Esophagus muscularis mucosa (tissue), 4 donors: ENCODE results near the gene CNST. TPM values are rescaled to one million over a fixed set of nuclear protein-coding genes. Genes with fewer than 3 reads are reported as not detected.
A peak's percentile ranks its signal among the peaks of the same experiment; 100 is the strongest.

Source experiments
- DNase-seq: peaks from one replicate; pipeline ENCODE4 v3.0.0-alpha.2; 2017; ENCODE audit errors: extremely low spot score
- H3K27ac ChIP-seq, 4 donors: fragments of 200-600 bp; sonication (generic); replicated peaks in 1 of 4; 1 replicate in 3 of 4; 2 replicates in 1 of 4; pipeline ENCODE4 v1.5.1; 2016 to 2019; ENCODE audit warnings: mild to moderate bottlenecking in 1 of 4
- H3K27me3 ChIP-seq, 4 donors: fragments of 200-600 bp; sonication (generic); one replicate each; pipeline versions ENCODE4 v1.5.1 to v1.6.0; 2016 to 2019
- H3K36me3 ChIP-seq, 4 donors: fragments of 200-600 bp; sonication (generic); one replicate each; pipeline ENCODE4 v1.5.1; 2016 to 2019
- H3K4me1 ChIP-seq, 4 donors: fragments of 200-600 bp; sonication (generic); one replicate each; pipeline ENCODE4 v1.5.1; 2016 to 2019
- H3K4me3 ChIP-seq, 4 donors: fragments of 200-600 bp; sonication (generic); 1 replicate in 2 of 4; 2 replicates in 2 of 4; pipeline ENCODE4 v1.5.1; 2016 to 2019; ENCODE audit warnings: mild to moderate bottlenecking in 4 of 4, moderate library complexity in 1 of 4
- H3K9me3 ChIP-seq, 4 donors: fragments of 200-600 bp; sonication (generic); 1 replicate in 3 of 4; 2 replicates in 1 of 4; pipeline ENCODE4 v1.5.1; 2016 to 2019
- CTCF ChIP-seq, 3 experiments: fragments of 200-600 bp in 2 of 3; fragments of 450-650 bp in 1 of 3; sonication (generic) in 2 of 3; IDR thresholded peaks; one replicate each; pipeline ENCODE4 v1.5.1; 2017 to 2019; ENCODE audit warnings: antibody characterized with exemption in 3 of 3, mild to moderate bottlenecking in 2 of 3, moderate library complexity in 1 of 3
- EP300 ChIP-seq: sonication (generic); formaldehyde crosslinking; IDR thresholded peaks from one replicate; pipeline ENCODE4 v1.6.1; 2017; ENCODE audit warnings: antibody characterized with exemption
- POLR2A ChIP-seq: fragments of 450-650 bp; IDR thresholded peaks from one replicate; pipeline ENCODE4 v1.6.1; 2017; ENCODE audit warnings: antibody characterized with exemption, moderate library complexity, mild to moderate bottlenecking, low read depth
- POLR2AphosphoS5 ChIP-seq, 2 donors: sonication (generic); formaldehyde crosslinking; IDR thresholded peaks; one replicate each; pipeline ENCODE4 v1.6.1; 2017; ENCODE audit warnings: antibody characterized with exemption in 2 of 2
- WGBS: methylation state at CpG from one replicate; pipeline ENCODE4 v1.1.5; 2018; 5-methylcytosine and 5-hydroxymethylcytosine counted together
- intact Hi-C: fragments of 100-400 bp; cut with DNase I; formaldehyde crosslinking; loops from one replicate; pipeline ENCODE4 v1.15.1; 2023
- total RNA-seq, 4 donors: library from RNA; depleted of rRNA; stranded (reverse); fragments of >200 nt; gene quantifications; one replicate each; pipeline versions ENCODE4 v1.1.0 to v1.2.1, GENCODE V29; 2016

Gene CNST
- total RNA-seq, 4 donors from 2014 or later, result 55.4 to 74.7 (median 61.9) TPM

DNA sequence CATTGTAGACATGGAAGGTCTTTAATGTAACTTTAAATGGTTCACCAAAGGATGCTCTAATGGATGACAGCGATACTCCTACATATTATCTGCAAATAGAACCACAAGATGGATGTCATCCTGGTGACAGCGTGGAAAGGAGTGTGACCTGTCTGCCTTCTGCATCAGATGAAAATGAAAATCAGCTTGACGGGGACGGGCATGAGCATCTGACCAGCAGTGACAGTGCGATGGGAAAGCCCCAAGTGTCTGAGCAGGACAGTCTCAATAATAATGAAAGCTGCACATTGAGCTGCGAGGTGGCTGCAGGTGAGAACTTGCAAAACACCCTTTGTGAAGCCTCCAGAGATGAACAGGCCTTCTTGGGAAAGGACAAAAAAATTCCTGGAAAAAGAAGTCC, 25.2 kb downstream of the CNST start:
- intact Hi-C loops, result no loop called here
- Histone ChIP-seq H3K4me3 (no peak overlapping the region), H3K4me1 (peaks cover 29 to 82% (median 78%) of the 10 kb centered on the region in 4 donors), H3K9me3 (no peaks in the 10 kb centered on the region), H3K27ac (peak overlapping the region in 1 of 4 donors; percentile 42), H3K36me3 (peaks cover 0 to 29% (median 11%) of the 10 kb centered on the region in 4 donors), H3K27me3 (no peaks in the 10 kb centered on the region)
- WGBS, result 97% methylated on average over 6 of the region's 6 CpGs
- no peak for DNase-seq
- TF ChIP-seq EP300, result no peak
- no peak for TF ChIP-seq CTCF (IDR thresholded peaks at IDR 0.05)
- no peak for TF ChIP-seq POLR2A
- TF ChIP-seq POLR2AphosphoS5 (IDR thresholded peaks at IDR 0.05), result no peak

DNA sequence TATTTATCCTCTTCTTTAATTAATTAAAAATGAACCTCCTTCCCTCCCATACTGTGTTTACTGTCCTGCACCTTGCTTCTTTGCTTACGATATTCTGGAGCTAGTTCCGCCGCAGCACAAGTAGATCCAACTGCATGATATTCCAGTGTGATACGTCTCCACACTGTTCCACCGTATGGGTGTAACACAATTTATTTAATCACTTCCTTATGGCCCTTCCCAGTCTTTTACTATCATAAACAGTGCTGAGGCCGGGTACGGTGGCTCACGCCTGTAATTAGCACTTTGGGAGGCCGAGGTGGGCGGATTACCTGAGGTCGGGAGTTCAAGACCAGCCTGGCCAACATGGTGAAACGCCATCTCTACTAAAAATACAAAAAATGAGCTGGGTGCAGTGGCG, 25.7 kb downstream of the CNST start:
- peak overlapping the region in 2 of 4 donors; percentile 24 to 42 for H3K27ac ChIP-seq
- no peak for DNase-seq

DNA sequence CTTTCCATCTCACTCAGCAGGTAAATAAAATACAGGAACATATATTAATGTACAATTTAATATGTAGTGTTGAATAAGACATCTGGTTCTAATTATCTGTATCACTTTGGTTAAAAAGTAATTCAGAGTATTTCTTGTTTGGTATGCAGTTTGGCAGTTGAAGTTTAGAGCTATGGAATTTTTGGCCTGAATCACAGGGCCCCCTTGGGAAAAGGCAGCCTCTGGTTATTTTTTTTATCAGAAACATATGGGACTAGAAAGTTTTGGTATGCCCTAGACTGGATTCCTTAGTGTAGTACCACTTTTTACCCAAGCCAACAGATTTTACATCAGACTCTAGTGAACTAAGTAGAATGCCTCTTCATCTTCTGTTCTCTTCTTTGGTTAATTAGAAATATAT, 26.4 kb downstream of the CNST start:
- H3K9me3 ChIP-seq, result no peaks in the 10 kb centered on the region
- DNase-seq, result no peak
- intact Hi-C loops, result no loop called here
- TF ChIP-seq CTCF (IDR thresholded peaks at IDR 0.05) (no peak), POLR2AphosphoS5 (IDR thresholded peaks at IDR 0.05) (no peak), EP300 (no peak), POLR2A (no peak)
- H3K36me3 ChIP-seq, result peaks cover 0 to 29% (median 11%) of the 10 kb centered on the region in 4 donors
- H3K27ac ChIP-seq, result peak overlapping the region in 3 of 4 donors; percentile 10 to 42 (median 24)
- peaks cover 28 to 82% (median 78%) of the 10 kb centered on the region in 4 donors for H3K4me1 ChIP-seq
- no peaks in the 10 kb centered on the region for H3K27me3 ChIP-seq
- H3K4me3 ChIP-seq, result no peak overlapping the region

More for the DNA sequence above, 25.7 kb downstream of the CNST start:
- Histone ChIP-seq H3K4me3 (no peak overlapping the region), H3K36me3 (peaks cover 0 to 29% (median 11%) of the 10 kb centered on the region in 4 donors), H3K4me1 (peaks cover 30 to 82% (median 78%) of the 10 kb centered on the region in 4 donors), H3K27me3 (no peaks in the 10 kb centered on the region), H3K9me3 (no peaks in the 10 kb centered on the region)
- WGBS, result 85% methylated on average over 13 of the region's 13 CpGs
- intact Hi-C loops, result no loop called here
- no peak for TF ChIP-seq POLR2AphosphoS5 (IDR thresholded peaks at IDR 0.05)

DNA sequence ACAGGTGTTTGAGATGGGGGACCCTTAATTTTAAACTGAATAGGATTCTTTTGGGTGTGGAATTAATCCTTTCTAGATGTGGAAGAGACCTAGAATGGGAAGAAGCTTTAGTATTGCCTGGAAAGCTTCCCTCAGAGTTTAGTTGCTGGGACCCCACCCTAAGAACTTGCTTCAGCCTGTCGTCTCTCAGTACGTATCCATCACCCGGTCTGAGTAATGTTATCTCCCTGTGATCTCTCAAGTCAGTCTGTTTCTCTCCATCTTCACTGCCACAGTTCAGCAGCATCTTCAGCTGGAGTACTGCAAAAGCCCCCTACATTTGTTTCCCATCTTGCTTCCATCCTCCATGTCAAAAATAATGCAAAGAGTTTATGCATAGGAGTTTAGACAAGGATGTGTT, 28.9 kb downstream of the CNST start:
- intact Hi-C loops, result no loop called here
- TF ChIP-seq POLR2AphosphoS5 (IDR thresholded peaks at IDR 0.05), result no peak
- DNase-seq, result no peak
- no peaks in the 10 kb centered on the region for H3K27me3 ChIP-seq
- peak overlapping the region; percentile 22 to 82 (median 46) for H3K27ac ChIP-seq
- peaks cover 44 to 97% (median 91%) of the 10 kb centered on the region in 4 donors for H3K4me1 ChIP-seq
- peaks cover 0 to 29% (median 11%) of the 10 kb centered on the region in 4 donors for H3K36me3 ChIP-seq
- H3K9me3 ChIP-seq, result no peaks in the 10 kb centered on the region
- no peak overlapping the region for H3K4me3 ChIP-seq
- WGBS, result 66% methylated on average over 3 of the region's 3 CpGs

- WGBS, result 30% methylated on average over 5 of the region's 5 CpGs
- Histone ChIP-seq H3K36me3 (peaks cover 0 to 19% (median 2%) of the 10 kb centered on the region in 4 donors), H3K9me3 (no peaks in the 10 kb centered on the region), H3K27me3 (no peaks in the 10 kb centered on the region), H3K4me1 (peaks cover 41 to 95% (median 84%) of the 10 kb centered on the region in 4 donors), H3K27ac (peak overlapping the region; percentile 67 to 82 (median 76)), H3K4me3 (no peak overlapping the region)
- no peak for DNase-seq
- intact Hi-C loops, result no loop called here
- TF ChIP-seq POLR2AphosphoS5 (IDR thresholded peaks at IDR 0.05) (peak; percentile 69), CTCF (IDR thresholded peaks at IDR 0.05) (no peak)
Measured at GRCh38 chr1:246597340-246597739, 31.1 kb downstream of the CNST start.

DNA sequence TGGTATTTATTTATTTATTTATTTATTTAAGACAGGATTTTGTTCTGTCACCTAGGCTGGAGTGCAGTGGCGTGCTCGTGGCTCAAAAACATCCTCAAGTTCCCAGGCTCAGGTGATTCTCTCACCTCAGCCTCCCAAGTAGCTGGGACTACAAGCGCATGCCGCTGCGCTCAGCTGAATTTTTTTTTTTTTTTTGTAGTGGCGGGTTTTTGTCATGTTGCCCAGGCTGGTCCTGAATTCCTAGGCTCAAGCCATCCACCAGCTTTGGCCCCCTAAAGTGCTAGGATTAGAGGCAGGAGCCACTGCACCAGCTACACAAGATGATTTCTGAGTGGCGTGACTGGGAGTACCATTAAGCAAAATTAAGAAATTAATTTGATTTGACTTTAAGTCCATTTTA, 31.7 kb downstream of the CNST start:
- WGBS, result 81% methylated on average over 7 of the region's 7 CpGs
- H3K27ac ChIP-seq, result peak overlapping the region; percentile 67 to 82 (median 76)
- intact Hi-C loops, result no loop called here
- H3K27me3 ChIP-seq, result no peaks in the 10 kb centered on the region
- TF ChIP-seq POLR2AphosphoS5 (IDR thresholded peaks at IDR 0.05) (no peak), CTCF (IDR thresholded peaks at IDR 0.05) (no peak), EP300 (no peak), POLR2A (no peak)
- peaks cover 0 to 18% (median 0%) of the 10 kb centered on the region in 4 donors for H3K36me3 ChIP-seq
- peaks cover 36 to 93% (median 81%) of the 10 kb centered on the region in 4 donors for H3K4me1 ChIP-seq
- H3K9me3 ChIP-seq, result no peaks in the 10 kb centered on the region
- no peak for DNase-seq
- no peak overlapping the region for H3K4me3 ChIP-seq
